Naive thymus-derived CD4-positive, alpha-beta T cell (primary cell): ENCODE measurements around the gene CAMK1D. TPM values are rescaled to one million over a fixed set of nuclear protein-coding genes. Genes with fewer than 3 reads are reported as not detected.

Source experiments
- ATAC-seq: fragments of 150-1000 bp; cut with Tn5 transposase; 2 replicates; pipeline ENCODE4 v1.10.0; 2021; ENCODE audit warnings: mild to moderate bottlenecking, moderate library complexity
- CTCF ChIA-PET: fragments of 350-600 bp; sonication (Branson Sonifier 250); formaldehyde crosslinking; loops from one replicate; lab custom pipeline; 2021; ENCODE audit warnings: antibody characterized with exemption; lab: Charles Lee
- POLR2A ChIA-PET: fragments of 350-600 bp; sonication (Branson Sonifier 250); formaldehyde crosslinking; loops from one replicate; lab custom pipeline; 2021; ENCODE audit warnings: antibody characterized with exemption, inconsistent platforms; lab: Charles Lee
- DNase-seq, 9 donors: peaks; one replicate each; pipeline versions ENCODE4 v3.0.0 to v3.0.0-alpha.2; 2020 to 2022; ENCODE audit warnings: mixed read lengths in 1 of 9
- H3K27ac ChIP-seq: one replicate; pipeline ENCODE4 v1.7.0; 2013; ENCODE audit warnings: mild to moderate bottlenecking, low read depth, low read length, moderate library complexity
- H3K27me3 ChIP-seq, 2 donors: one replicate each; pipeline ENCODE4 v1.7.0; 2013; ENCODE audit warnings: low read length in 2 of 2, mild to moderate bottlenecking in 2 of 2, moderate library complexity in 2 of 2; ENCODE audit not compliant: control insufficient read depth in 2 of 2, insufficient read depth in 2 of 2
- H3K36me3 ChIP-seq, 3 experiments: 1 replicate in 2 of 3; 2 replicates in 1 of 3; pipeline ENCODE4 v1.7.0; 2013; ENCODE audit warnings: low read length in 3 of 3, mild to moderate bottlenecking in 3 of 3, moderate library complexity in 1 of 3; ENCODE audit not compliant: insufficient read depth in 3 of 3, control insufficient read depth in 2 of 3
- H3K4me1 ChIP-seq, 2 donors: one replicate each; pipeline ENCODE4 v1.7.0; 2013; ENCODE audit warnings: low read length in 2 of 2, mild to moderate bottlenecking in 2 of 2, moderate library complexity in 1 of 2; ENCODE audit not compliant: control insufficient read depth in 2 of 2, insufficient read depth in 2 of 2
- H3K4me3 ChIP-seq: 2 replicates; pipeline ENCODE4 v1.7.0; 2013; ENCODE audit warnings: mild to moderate bottlenecking, low read length
- H3K9me3 ChIP-seq, 3 experiments: 1 replicate in 2 of 3; 2 replicates in 1 of 3; pipeline ENCODE4 v1.7.0; 2013; ENCODE audit warnings: low read length in 3 of 3; ENCODE audit not compliant: control insufficient read depth in 2 of 3
- H3K27ac Mint-ChIP-seq, 9 donors: one replicate each; pipeline ENCODE4 v1.8.0; 2020 to 2022; ENCODE audit warnings: mixed read lengths in 9 of 9, mild to moderate bottlenecking in 8 of 9, moderate library complexity in 5 of 9, inconsistent platforms in 2 of 9
- H3K27me3 Mint-ChIP-seq, 5 donors: one replicate each; pipeline ENCODE4 v1.8.0; 2021 to 2022; ENCODE audit warnings: mixed read lengths in 5 of 5, mild to moderate bottlenecking in 1 of 5
- H3K36me3 Mint-ChIP-seq, 5 donors: one replicate each; pipeline ENCODE4 v1.8.0; 2020 to 2022; ENCODE audit warnings: mixed read lengths in 5 of 5, mild to moderate bottlenecking in 3 of 5, inconsistent platforms in 1 of 5
- H3K4me1 Mint-ChIP-seq, 7 donors: one replicate each; pipeline ENCODE4 v1.8.0; 2020 to 2022; ENCODE audit warnings: mixed read lengths in 7 of 7, mild to moderate bottlenecking in 3 of 7, inconsistent platforms in 1 of 7
- H3K4me3 Mint-ChIP-seq, 10 donors: one replicate each; pipeline ENCODE4 v1.8.0; 2020 to 2022; ENCODE audit warnings: mild to moderate bottlenecking in 10 of 10, mixed read lengths in 10 of 10, moderate library complexity in 6 of 10, inconsistent platforms in 2 of 10
- H3K9me3 Mint-ChIP-seq, 11 donors: one replicate each; pipeline ENCODE4 v1.8.0; 2020 to 2022; ENCODE audit warnings: mixed read lengths in 11 of 11, mild to moderate bottlenecking in 4 of 11, inconsistent platforms in 1 of 11, moderate library complexity in 1 of 11
- intact Hi-C, 2 donors: fragments of 100-400 bp; cut with micrococcal nuclease; formaldehyde crosslinking; loops; one replicate each; pipeline ENCODE4 v1.15.1; 2023
- polyA plus RNA-seq, 2 donors: library from polyadenylated mRNA; unstranded; fragments of 300-500 nt; fragmentation: Illumina TruSeq; gene quantifications; one replicate each; pipeline ENCODE4 v1.2.3, GENCODE V29; 2021
- total RNA-seq, 6 experiments: library from RNA in 5 of 6; stranded (reverse) in 5 of 6; gene quantifications; 1 replicate in 5 of 6; 2 replicates in 1 of 6; pipeline ENCODE4 v1.2.3 and lab custom pipeline; 2021 to 2026

CAMK1D gene
- total and polyA plus RNA-seq, 7 experiments from 2014 or later, result 12.5 to 43.2 (median 18.6) TPM

GRCh38 chr10:12466704-12467305 is 117.5 kb downstream of the CAMK1D start:
- H3K27ac Mint-ChIP-seq, result peak overlapping the region in 2 of 9 donors; percentile 40 to 59
- CTCF ChIA-PET, result no interaction called here

GRCh38 chr10:12469345-12469744 is 120.0 kb downstream of the CAMK1D start:
- Histone ChIP-seq H3K27me3 (no peaks in the 10 kb centered on the region), H3K4me1 (no peaks in the 10 kb centered on the region), H3K27ac (no peak overlapping the region), H3K9me3 (no peaks in the 10 kb centered on the region), H3K36me3 (no peaks in the 10 kb centered on the region), H3K4me3 (no peak overlapping the region)
- peaks cover 8 to 46% (median 43%) of the 10 kb centered on the region in 7 donors for H3K4me1 Mint-ChIP-seq
- CTCF ChIA-PET, result interaction anchor here (0.6 kb wide), 1 partner anchor 186 kb away, joined by 3 read pairs; no protein-coding TSS in a partner anchor
- intact Hi-C loops, result no loop called here
- no peak overlapping the region for H3K4me3 Mint-ChIP-seq
- DNase-seq (no peak), ATAC-seq (no peak)
- POLR2A ChIA-PET, result no interaction called here
- peaks cover 0 to 13% (median 7%) of the 10 kb centered on the region in 5 donors for H3K36me3 Mint-ChIP-seq
- peak overlapping the region in 2 of 9 donors; percentile 15 to 58 for H3K27ac Mint-ChIP-seq
- no peaks in the 10 kb centered on the region for H3K9me3 Mint-ChIP-seq
- peaks cover 0 to 6% (median 0%) of the 10 kb centered on the region in 5 donors for H3K27me3 Mint-ChIP-seq

More at GRCh38 chr10:12466704-12467305, 117.5 kb downstream of the CAMK1D start:
- H3K27me3 ChIP-seq, result no peaks in the 10 kb centered on the region
- ATAC-seq (no peak), DNase-seq (peak in 1 of 9 donors; percentile 3)
- H3K27me3 Mint-ChIP-seq, result peaks cover 0 to 6% (median 0%) of the 10 kb centered on the region in 5 donors
- peaks cover 0 to 8% (median 0%) of the 10 kb centered on the region in 11 donors for H3K9me3 Mint-ChIP-seq
- peaks cover 8 to 47% (median 38%) of the 10 kb centered on the region in 7 donors for H3K4me1 Mint-ChIP-seq
- H3K9me3 ChIP-seq, result no peaks in the 10 kb centered on the region
- no peak overlapping the region for H3K27ac ChIP-seq
- intact Hi-C loops, result no loop called here
- H3K36me3 Mint-ChIP-seq, result peaks cover 0 to 10% (median 7%) of the 10 kb centered on the region in 5 donors
- no peaks in the 10 kb centered on the region for H3K4me1 ChIP-seq
- no peak overlapping the region for H3K4me3 ChIP-seq
- POLR2A ChIA-PET, result no interaction called here
- H3K36me3 ChIP-seq, result no peaks in the 10 kb centered on the region
- no peak overlapping the region for H3K4me3 Mint-ChIP-seq

GRCh38 chr10:12470719-12471118 is 121.4 kb downstream of the CAMK1D start:
- ChIA-PET CTCF (no interaction called here), POLR2A (no interaction called here)
- Histone ChIP-seq H3K36me3 (no peaks in the 10 kb centered on the region), H3K4me1 (no peaks in the 10 kb centered on the region), H3K27me3 (no peaks in the 10 kb centered on the region), H3K4me3 (no peak overlapping the region), H3K27ac (no peak overlapping the region), H3K9me3 (no peaks in the 10 kb centered on the region)
- peak overlapping the region in 5 of 9 donors; percentile 12 to 87 (median 58) for H3K27ac Mint-ChIP-seq
- DNase-seq (no peak), ATAC-seq (no peak)
- peaks cover 0 to 24% (median 18%) of the 10 kb centered on the region in 5 donors for H3K36me3 Mint-ChIP-seq
- H3K4me3 Mint-ChIP-seq, result no peak overlapping the region
- intact Hi-C loops, result no loop called here
- H3K9me3 Mint-ChIP-seq, result peaks cover 0 to 6% (median 0%) of the 10 kb centered on the region in 11 donors
- H3K4me1 Mint-ChIP-seq, result peaks cover 8 to 49% (median 44%) of the 10 kb centered on the region in 7 donors
- H3K27me3 Mint-ChIP-seq, result peaks cover 0 to 6% (median 0%) of the 10 kb centered on the region in 5 donors

- DNase-seq, result no peak
- ChIA-PET POLR2A (no interaction called here), CTCF (no interaction called here)
- Histone ChIP-seq H3K4me3 (no peak overlapping the region), H3K27me3 (no peaks in the 10 kb centered on the region), H3K4me1 (no peaks in the 10 kb centered on the region), H3K9me3 (no peaks in the 10 kb centered on the region), H3K27ac (no peak overlapping the region), H3K36me3 (no peaks in the 10 kb centered on the region)
- Mint-ChIP-seq H3K9me3 (peaks cover 0 to 6% (median 0%) of the 10 kb centered on the region in 11 donors), H3K4me1 (peaks cover 6 to 48% (median 40%) of the 10 kb centered on the region in 7 donors), H3K4me3 (no peak overlapping the region), H3K27me3 (peaks cover 0 to 6% (median 0%) of the 10 kb centered on the region in 5 donors), H3K27ac (peak overlapping the region in 4 of 9 donors; percentile 12 to 87 (median 56)), H3K36me3 (peaks cover 0 to 25% (median 19%) of the 10 kb centered on the region in 5 donors)
- no peak for ATAC-seq
- intact Hi-C loops, result no loop called here
Measured at GRCh38 chr10:12471135-12471534, 121.8 kb downstream of the CAMK1D start.

- ChIA-PET CTCF (no interaction called here), POLR2A (no interaction called here)
- ATAC-seq (no peak), DNase-seq (no peak)
- H3K27ac Mint-ChIP-seq, result peak overlapping the region in 2 of 9 donors; percentile 5 to 57
- H3K36me3 Mint-ChIP-seq, result peaks cover 0 to 39% (median 27%) of the 10 kb centered on the region in 5 donors
- intact Hi-C loops, result no loop called here
- peaks cover 0 to 4% (median 0%) of the 10 kb centered on the region in 5 donors for H3K27me3 Mint-ChIP-seq
- Histone ChIP-seq H3K4me3 (no peak overlapping the region), H3K27me3 (no peaks in the 10 kb centered on the region), H3K36me3 (no peaks in the 10 kb centered on the region), H3K9me3 (no peaks in the 10 kb centered on the region), H3K27ac (no peak overlapping the region), H3K4me1 (no peaks in the 10 kb centered on the region)
- no peak overlapping the region for H3K4me3 Mint-ChIP-seq
- peaks cover 0 to 47% (median 38%) of the 10 kb centered on the region in 7 donors for H3K4me1 Mint-ChIP-seq
- peaks cover 0 to 6% (median 0%) of the 10 kb centered on the region in 11 donors for H3K9me3 Mint-ChIP-seq
Measured at GRCh38 chr10:12473491-12473890, 124.1 kb downstream of the CAMK1D start.

GRCh38 chr10:12474727-12475412 is 125.5 kb downstream of the CAMK1D start:
- Histone ChIP-seq H3K4me3 (no peak overlapping the region), H3K27ac (no peak overlapping the region), H3K27me3 (no peaks in the 10 kb centered on the region), H3K9me3 (no peaks in the 10 kb centered on the region), H3K36me3 (no peaks in the 10 kb centered on the region), H3K4me1 (no peaks in the 10 kb centered on the region)
- Mint-ChIP-seq H3K27me3 (peaks cover 0 to 2% (median 0%) of the 10 kb centered on the region in 5 donors), H3K4me3 (no peak overlapping the region), H3K36me3 (peaks cover 0 to 43% (median 27%) of the 10 kb centered on the region in 5 donors), H3K9me3 (peaks cover 0 to 6% (median 0%) of the 10 kb centered on the region in 11 donors), H3K4me1 (peaks cover 0 to 48% (median 37%) of the 10 kb centered on the region in 7 donors), H3K27ac (no peak overlapping the region)
- intact Hi-C loops, result no loop called here
- DNase-seq, result no peak
- no peak for ATAC-seq
- ChIA-PET POLR2A (interaction anchor here (0.6 kb wide), 1 partner anchor 110 kb away, joined by 5 read pairs; no protein-coding TSS in a partner anchor), CTCF (interaction anchor here (0.6 kb wide), 1 partner anchor 358 kb away, joined by 4 read pairs; no protein-coding TSS in a partner anchor)
